H1 (cell line): ENCODE results near the gene NLGN4X. TPM values are rescaled to one million over a fixed set of nuclear protein-coding genes. Genes with fewer than 3 reads are reported as not detected.

Experiments
- CTCF ChIA-PET: fragments of 300-600 bp; sonication (Branson Sonifier 250); formaldehyde crosslinking; loops from one replicate; lab custom pipeline; 2021; ENCODE audit not compliant: partially characterized antibody; lab: Charles Lee
- POLR2A ChIA-PET: fragments of 300-600 bp; sonication (Branson Sonifier 250); formaldehyde crosslinking; loops from one replicate; lab custom pipeline; 2021; ENCODE audit warnings: inconsistent platforms; ENCODE audit not compliant: partially characterized antibody; lab: Charles Lee
- DNase-seq, 2 experiments: peaks; one replicate each; pipeline versions ENCODE4 v3.0.0 to v3.0.0-alpha.2; 2010 to 2022; ENCODE audit warnings: low spot score in 2 of 2, low read depth in 1 of 2, mixed read lengths in 1 of 2
- FAIRE-seq: peaks from 2 replicates; lab custom pipeline; 2011; peaks lifted over from hg19 to GRCh38; lab: Jason Lieb, UNC
- H2AFZ ChIP-seq: 2 replicates; pipeline ENCODE4 v1.8.1; 2012; ENCODE audit warnings: low read length, inconsistent platforms
- H2AK5ac ChIP-seq: 2 replicates; pipeline ENCODE4 v1.6.1; 2013; ENCODE audit warnings: low read depth, low read length
- H2BK120ac ChIP-seq: replicated peaks from 2 replicates; pipeline ENCODE3; 2013; ENCODE audit warnings: low read depth, low read length, inconsistent platforms
- H2BK12ac ChIP-seq: 2 replicates; pipeline ENCODE4 v1.6.1; 2013; ENCODE audit warnings: low read depth, low read length
- H2BK15ac ChIP-seq: 2 replicates; pipeline ENCODE4 v1.6.1; 2013; ENCODE audit warnings: low read length
- H2BK20ac ChIP-seq: 2 replicates; pipeline ENCODE4 v1.6.1; 2013; ENCODE audit warnings: low read length
- H2BK5ac ChIP-seq: 2 replicates; pipeline ENCODE4 v1.6.1; 2013; ENCODE audit warnings: low read depth, low read length
- H3K14ac ChIP-seq: 2 replicates; pipeline ENCODE4 v1.6.1; 2013; ENCODE audit warnings: inconsistent platforms; ENCODE audit not compliant: insufficient read length
- H3K18ac ChIP-seq: 2 replicates; pipeline ENCODE4 v1.6.1; 2013; ENCODE audit warnings: low read length; ENCODE audit errors: extremely low read depth
- H3K23ac ChIP-seq: 2 replicates; pipeline ENCODE4 v1.6.1; 2013; ENCODE audit warnings: inconsistent platforms; ENCODE audit not compliant: insufficient read length
- H3K23me2 ChIP-seq: 2 replicates; pipeline ENCODE4 v1.6.1; 2013; ENCODE audit warnings: low read depth, low read length
- H3K27ac ChIP-seq: 2 replicates; pipeline ENCODE4 v1.6.1; 2011; ENCODE audit warnings: low read depth, low read length, inconsistent platforms
- H3K27me3 ChIP-seq, 4 experiments: replicated peaks in 1 of 4; 1 replicate in 1 of 4; 2 replicates in 3 of 4; pipeline versions ENCODE4 v1.6.1 to v1.8.1; 2011 to 2013; ENCODE audit warnings: low read length in 3 of 4, mild to moderate bottlenecking in 3 of 4, inconsistent platforms in 2 of 4, mixed read lengths in 2 of 4, moderate library complexity in 1 of 4; ENCODE audit not compliant: control insufficient read depth in 3 of 4, insufficient read depth in 3 of 4; ENCODE audit errors: extremely low read depth in 1 of 4
- H3K36me3 ChIP-seq, 4 experiments: 2 replicates each; pipeline versions ENCODE4 v1.6.1 to v1.8.1; 2011 to 2013; ENCODE audit warnings: mild to moderate bottlenecking in 4 of 4, low read length in 3 of 4, moderate library complexity in 2 of 4, control low read depth in 1 of 4, inconsistent platforms in 1 of 4; ENCODE audit not compliant: insufficient read depth in 4 of 4, control insufficient read depth in 2 of 4
- H3K4ac ChIP-seq: replicated peaks from 2 replicates; pipeline ENCODE3; 2013; ENCODE audit warnings: low read length, low read depth, mixed read lengths, inconsistent platforms; ENCODE audit not compliant: insufficient read length
- H3K4me1 ChIP-seq, 4 experiments: replicated peaks in 1 of 4; 1 replicate in 1 of 4; 2 replicates in 3 of 4; pipeline versions ENCODE4 v1.6.1 to v1.8.1; 2011 to 2013; ENCODE audit warnings: low read length in 3 of 4, inconsistent platforms in 2 of 4, mixed read lengths in 1 of 4; ENCODE audit not compliant: insufficient read depth in 4 of 4, control insufficient read depth in 3 of 4
- H3K4me2 ChIP-seq, 2 experiments: 2 replicates each; pipeline versions ENCODE4 v1.6.1 to v1.8.1; 2011 to 2013; ENCODE audit warnings: low read depth in 2 of 2, low read length in 2 of 2, control low read depth in 1 of 2, inconsistent platforms in 1 of 2, mild to moderate bottlenecking in 1 of 2; ENCODE audit not compliant: insufficient read depth in 1 of 2
- H3K4me3 ChIP-seq, 4 experiments: fragments of 200-600, 300-600 bp in 1 of 4; sonication (generic), shearing (Covaris generic), sonication (Bioruptor Twin) in 1 of 4; 2 replicates each; pipeline versions ENCODE4 v1.5.1 to v1.8.1; 2011 to 2016; ENCODE audit warnings: low read length in 4 of 4, low read depth in 3 of 4, control low read depth in 2 of 4, inconsistent platforms in 2 of 4, mild to moderate bottlenecking in 2 of 4, mixed read lengths in 1 of 4, moderate library complexity in 1 of 4; ENCODE audit not compliant: insufficient read depth in 2 of 4; ENCODE audit errors: extremely low read depth in 1 of 4
- H3K56ac ChIP-seq: replicated peaks from 2 replicates; pipeline ENCODE3; 2013; ENCODE audit warnings: low read depth, mild to moderate bottlenecking, mixed read lengths, low read length, inconsistent platforms; ENCODE audit not compliant: insufficient read length
- H3K79me1 ChIP-seq: 2 replicates; pipeline ENCODE4 v1.6.1; 2013; ENCODE audit warnings: low read depth, low read length, control low read depth
- H3K79me2 ChIP-seq, 2 experiments: 2 replicates each; pipeline versions ENCODE4 v1.6.1 to v1.8.1; 2012 to 2013; ENCODE audit warnings: low read length in 2 of 2, mild to moderate bottlenecking in 2 of 2, inconsistent platforms in 1 of 2; ENCODE audit not compliant: insufficient read depth in 2 of 2, control insufficient read depth in 1 of 2
- H3K9ac ChIP-seq, 4 experiments: replicated peaks in 1 of 4; 1 replicate in 1 of 4; 2 replicates in 3 of 4; pipeline versions ENCODE4 v1.6.1 to v1.8.1; 2011 to 2013; ENCODE audit warnings: low read depth in 3 of 4, low read length in 3 of 4, control low read depth in 2 of 4, mild to moderate bottlenecking in 2 of 4, moderate library complexity in 2 of 4, inconsistent platforms in 1 of 4; ENCODE audit errors: extremely low read depth in 1 of 4
- H3K9me3 ChIP-seq, 2 experiments: 2 replicates each; pipeline versions ENCODE4 v1.6.1 to v1.8.1; 2012 to 2013; ENCODE audit warnings: mild to moderate bottlenecking in 2 of 2, moderate library complexity in 2 of 2, control low read depth in 1 of 2, inconsistent platforms in 1 of 2, low read depth in 1 of 2, low read length in 1 of 2, mixed read lengths in 1 of 2; ENCODE audit not compliant: insufficient read depth in 2 of 2
- H4K20me1 ChIP-seq, 2 experiments: replicated peaks in 1 of 2; 2 replicates each; pipeline versions ENCODE3 to v1.8.1; 2011 to 2013; ENCODE audit warnings: inconsistent platforms in 2 of 2, low read length in 2 of 2, mild to moderate bottlenecking in 1 of 2; ENCODE audit not compliant: insufficient read depth in 2 of 2, control insufficient read depth in 1 of 2
- H4K5ac ChIP-seq: 2 replicates; pipeline ENCODE4 v1.6.1; 2013; ENCODE audit warnings: low read length, low read depth, mixed read lengths, inconsistent platforms; ENCODE audit not compliant: insufficient read length
- H4K8ac ChIP-seq: 2 replicates; pipeline ENCODE4 v1.8.0; 2013; ENCODE audit warnings: mild to moderate bottlenecking, moderate library complexity, low read length, inconsistent platforms; ENCODE audit not compliant: insufficient read depth; ENCODE audit errors: extremely low read depth
- H4K91ac ChIP-seq: replicated peaks from 2 replicates; pipeline ENCODE3; 2013; ENCODE audit warnings: low read length, mixed read lengths, inconsistent platforms; ENCODE audit not compliant: insufficient read length
- CBX5 ChIP-seq: fragments of 300-800, 300-1000 bp; sonication (generic); IDR thresholded peaks from 2 replicates; pipeline ENCODE4 v1.7.1; 2016; ENCODE audit warnings: antibody characterized with exemption, low read length, low read depth
- HDAC6 ChIP-seq: IDR thresholded peaks from one replicate; pipeline ENCODE4 v1.7.1; 2012; ENCODE audit warnings: low read depth, mild to moderate bottlenecking, inconsistent platforms, low read length, moderate library complexity
- NRF1 ChIP-seq: IDR thresholded peaks from 2 replicates; pipeline ENCODE4 v1.6.1; 2011; ENCODE audit warnings: mild to moderate bottlenecking, low read depth, low read length, improper control_type of control experiment
- RBBP5 ChIP-seq: IDR thresholded peaks from 2 replicates; pipeline ENCODE4 v1.7.1; 2012; ENCODE audit warnings: low read depth, mild to moderate bottlenecking, inconsistent platforms, low read length, moderate library complexity, borderline replicate concordance
- RFX5 ChIP-seq: IDR thresholded peaks from 2 replicates; pipeline ENCODE4 v1.6.1; 2011; ENCODE audit warnings: low read depth, low read length, improper control_type of control experiment, borderline replicate concordance
- RXRA ChIP-seq: IDR thresholded peaks from 2 replicates; pipeline ENCODE4 v1.6.1; 2011; ENCODE audit warnings: low read depth, mild to moderate bottlenecking, low read length, moderate library complexity; ENCODE audit not compliant: insufficient read depth
- SIX5 ChIP-seq: IDR thresholded peaks from 2 replicates; pipeline ENCODE4 v1.6.1; 2011; ENCODE audit warnings: mild to moderate bottlenecking, low read depth, low read length
- TAF1 ChIP-seq: IDR thresholded peaks from 2 replicates; pipeline ENCODE4 v1.6.1; 2011; ENCODE audit warnings: mild to moderate bottlenecking, low read depth, low read length
- TAF7 ChIP-seq: optimal IDR thresholded peaks from 2 replicates; pipeline ENCODE3; 2011; ENCODE audit warnings: low read depth, mild to moderate bottlenecking, inconsistent platforms, low read length, moderate library complexity, borderline replicate concordance
- WGBS, 2 experiments: shearing (Covaris generic) in 1 of 2; methylation state at CpG; one replicate each; pipeline versions ENCODE4 v1.1.6 to v1.1.7; 2013 to 2015; ENCODE audit warnings: low lambda C conversion rate in 2 of 2, mixed read lengths in 2 of 2, inconsistent platforms in 1 of 2, low coverage in 1 of 2, missing lambda C conversion rate in 1 of 2; ENCODE audit not compliant: insufficient replicate concordance in 2 of 2, insufficient coverage in 1 of 2, insufficient read length in 1 of 2; ENCODE audit errors: extremely low coverage in 1 of 2, missing lambda C conversion rate in 1 of 2; 5-methylcytosine and 5-hydroxymethylcytosine counted together
- polyA plus RNA-seq, 7 experiments: library from polyadenylated mRNA; depleted of rRNA in 3 of 7; stranded (reverse) in 5 of 7; unstranded in 2 of 7; fragments of >200 nt in 5 of 7; fragments of 200-250 nt in 2 of 7; gene quantifications; 1 replicate in 5 of 7; 2 replicates in 1 of 7; 4 replicates in 1 of 7; pipeline versions ENCODE4 v1.2.1 to v1.2.3, GENCODE V29; 2011 to 2013; ENCODE audit warnings: missing spikeins in 2 of 7, mixed read lengths in 2 of 7
- total RNA-seq: library from RNA; stranded (reverse); fragmentation: NEBNext Ultra II Directional; extraction: Animal tissue kit (Norgen Biotek cat#: 25700); gene quantifications from 2 replicates; pipeline ENCODE4 v1.2.1, GENCODE V29; 2021
- TF ChIP-seq, protein P1 (sequence below), 3 experiments: IDR thresholded peaks; 1 replicate in 2 of 3; 2 replicates in 1 of 3; pipeline versions ENCODE4 v1.5.1 to v1.6.1; 2011; ENCODE audit warnings: low read length in 3 of 3, mild to moderate bottlenecking in 3 of 3, inconsistent platforms in 2 of 3, low read depth in 1 of 3, moderate library complexity in 1 of 3; ENCODE audit not compliant: insufficient read depth in 1 of 3; ENCODE audit errors: control extremely low read depth in 1 of 3

The NLGN4X gene
- total and polyA plus RNA-seq, 2 of the 8 experiments (the other 6 are each of a cell fraction or from before 2014, with no cell fraction given): 104 to 124 TPM

DNA sequence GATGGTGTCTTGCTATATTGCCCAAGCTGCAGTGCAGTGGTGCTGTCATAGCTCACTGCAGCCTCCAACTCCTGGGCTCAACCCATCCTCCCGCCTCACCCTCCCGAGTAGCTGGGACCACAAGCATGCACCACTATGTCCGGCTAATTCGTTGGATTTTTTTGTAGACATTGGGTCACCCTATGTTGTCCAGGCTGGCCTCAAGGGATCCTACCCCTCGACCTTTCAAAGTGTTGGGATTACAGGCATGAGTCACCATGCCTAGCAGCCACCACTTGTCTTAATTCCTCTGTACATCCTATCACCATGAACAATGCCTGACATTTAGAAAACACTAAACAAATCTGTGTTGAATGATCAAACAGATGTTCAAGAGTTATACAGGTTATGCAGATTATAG, 76.7 kb downstream of the NLGN4X start:
- no peak overlapping the region for H3K4ac ChIP-seq
- H3K9ac ChIP-seq: no peak overlapping the region
- H2BK120ac ChIP-seq: no peak overlapping the region
- H2AK5ac ChIP-seq: no peak overlapping the region
- no peak overlapping the region for H3K4me3 ChIP-seq
- no peaks in the 10 kb centered on the region for H3K4me1 ChIP-seq
- H4K8ac ChIP-seq: no peak overlapping the region
- ChIA-PET POLR2A (no interaction called here), CTCF (interaction anchor here (0.6 kb wide), 1 partner anchor 815 kb away, joined by 3 read pairs; no protein-coding TSS in a partner anchor)
- FAIRE-seq (no peak), DNase-seq (no peak)
- no peaks in the 10 kb centered on the region for H3K23me2 ChIP-seq
- no peak overlapping the region for H2AFZ ChIP-seq
- peaks cover 0 to 6% (median 0%) of the 10 kb centered on the region in 4 experiments; a peak in 3 of 8 replicates for H3K36me3 ChIP-seq
- H2BK15ac ChIP-seq: no peak overlapping the region
- no peak overlapping the region for H4K91ac ChIP-seq
- H2BK12ac ChIP-seq: no peak overlapping the region
- no peaks in the 10 kb centered on the region for H3K27me3 ChIP-seq
- H3K4me2 ChIP-seq: no peak overlapping the region
- no peak overlapping the region for H3K23ac ChIP-seq
- H3K27ac ChIP-seq: no peak overlapping the region
- no peaks in the 10 kb centered on the region for H3K79me1 ChIP-seq
- H2BK20ac ChIP-seq: no peak overlapping the region
- no peak overlapping the region for H3K14ac ChIP-seq
- no peak overlapping the region for H3K56ac ChIP-seq
- no peak overlapping the region for H2BK5ac ChIP-seq
- WGBS, 2 experiments: 100% methylated on average over 2 of the region's 5 CpGs; no CpG with 5 or more reads in 1 of the 2 experiments
- H3K9me3 ChIP-seq: no peaks in the 10 kb centered on the region
- H3K18ac ChIP-seq: no peak overlapping the region
- peaks cover 0 to 98% of the 10 kb centered on the region in 2 experiments; a peak in 2 of 4 replicates for H3K79me2 ChIP-seq
- H4K5ac ChIP-seq: no peak overlapping the region
- peaks cover 0 to 6% of the 10 kb centered on the region in 2 experiments for H4K20me1 ChIP-seq
- TF ChIP-seq CBX5: no peak
- TF ChIP-seq RFX5: no peak
- TF ChIP-seq TAF7: no peak
- TF ChIP-seq, protein P1, sequence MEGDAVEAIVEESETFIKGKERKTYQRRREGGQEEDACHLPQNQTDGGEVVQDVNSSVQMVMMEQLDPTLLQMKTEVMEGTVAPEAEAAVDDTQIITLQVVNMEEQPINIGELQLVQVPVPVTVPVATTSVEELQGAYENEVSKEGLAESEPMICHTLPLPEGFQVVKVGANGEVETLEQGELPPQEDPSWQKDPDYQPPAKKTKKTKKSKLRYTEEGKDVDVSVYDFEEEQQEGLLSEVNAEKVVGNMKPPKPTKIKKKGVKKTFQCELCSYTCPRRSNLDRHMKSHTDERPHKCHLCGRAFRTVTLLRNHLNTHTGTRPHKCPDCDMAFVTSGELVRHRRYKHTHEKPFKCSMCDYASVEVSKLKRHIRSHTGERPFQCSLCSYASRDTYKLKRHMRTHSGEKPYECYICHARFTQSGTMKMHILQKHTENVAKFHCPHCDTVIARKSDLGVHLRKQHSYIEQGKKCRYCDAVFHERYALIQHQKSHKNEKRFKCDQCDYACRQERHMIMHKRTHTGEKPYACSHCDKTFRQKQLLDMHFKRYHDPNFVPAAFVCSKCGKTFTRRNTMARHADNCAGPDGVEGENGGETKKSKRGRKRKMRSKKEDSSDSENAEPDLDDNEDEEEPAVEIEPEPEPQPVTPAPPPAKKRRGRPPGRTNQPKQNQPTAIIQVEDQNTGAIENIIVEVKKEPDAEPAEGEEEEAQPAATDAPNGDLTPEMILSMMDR (IDR thresholded peaks at IDR 0.05; ENCODE audit: control extremely low read depth in 1 of 3, insufficient read depth in 1 of 3, low read depth in 1 of 3, low read length in 3 of 3): no peak
- TF ChIP-seq RXRA: no peak
- no peak for TF ChIP-seq TAF1
- TF ChIP-seq HDAC6: no peak
- no peak for TF ChIP-seq SIX5
- no peak for TF ChIP-seq RBBP5
- no peak for TF ChIP-seq NRF1
